K562 (cell line): ENCODE results near the gene STEAP2. TPM values are rescaled to one million over a fixed set of nuclear protein-coding genes. Genes with fewer than 3 reads are reported as not detected.

Experiments
- GABPB2 ChIP-seq: fragments of 250-450 bp; sonication (Bioruptor Pico); conservative IDR thresholded peaks from 2 replicates; pipeline ENCODE4 v1.5.1; 2021; ENCODE audit warnings: mild to moderate bottlenecking
- KLF16 ChIP-seq: IDR thresholded peaks from 2 replicates; pipeline ENCODE4 v1.6.1; 2016; ENCODE audit warnings: antibody characterized with exemption
- MCM5 ChIP-seq: fragments of 450-650 bp; IDR thresholded peaks from 2 replicates; pipeline ENCODE4 v1.6.1; 2016; ENCODE audit warnings: low read depth
- NR1H2 ChIP-seq: sonication (generic); formaldehyde crosslinking; IDR thresholded peaks from 2 replicates; pipeline ENCODE4 v1.4.0; 2020; ENCODE audit warnings: mild to moderate bottlenecking, missing genetic modification reagents
- SREBF1 ChIP-seq: fragments of 150-350 bp; IDR thresholded peaks from 2 replicates; pipeline ENCODE4 v1.6.1; 2014; ENCODE audit warnings: antibody characterized with exemption, low read depth, low read length, borderline replicate concordance
- TCF7L2 ChIP-seq: fragments of 150-350 bp; IDR thresholded peaks from 2 replicates; pipeline ENCODE4 v1.6.1; 2016; ENCODE audit warnings: low read depth, mild to moderate bottlenecking, low read length, moderate library complexity
- XRCC3 ChIP-seq: fragments of 450-650 bp; IDR thresholded peaks from 2 replicates; pipeline ENCODE4 v1.6.1; 2017; ENCODE audit warnings: mild to moderate bottlenecking, moderate library complexity
- ZNF174 ChIP-seq: fragments of 250-450 bp; sonication (Bioruptor Pico); IDR thresholded peaks from 2 replicates; pipeline ENCODE4 v1.4.0; 2020; ENCODE audit warnings: mild to moderate bottlenecking
- ZNF586 ChIP-seq: fragments of 450-650 bp; formaldehyde crosslinking; conservative IDR thresholded peaks from 2 replicates; pipeline ENCODE4 v1.4.0; 2020; ENCODE audit warnings: mild to moderate bottlenecking, moderate library complexity
- polyA plus RNA-seq, 8 experiments: library from polyadenylated mRNA; depleted of rRNA in 4 of 8; stranded (reverse) in 5 of 8; unstranded in 3 of 8; fragments of >200 nt; fragmentation: Nextera tagmentation in 2 of 8; fragmentation: Illumina TruSeq in 1 of 8; extraction: Ambion mirVana in 2 of 8; extraction: Trizol in 1 of 8; gene quantifications; 2 replicates each; pipeline versions ENCODE4 v1.2.1 to v1.2.3, GENCODE V29; 2011 to 2014; ENCODE audit warnings: inconsistent platforms in 1 of 8, missing spikeins in 1 of 8
- total RNA-seq, 7 experiments: library from RNA; depleted of rRNA in 6 of 7; stranded (reverse); fragments of >200 nt in 6 of 7; fragmentation: Illumina TruSeq in 2 of 7; extraction: Trizol in 2 of 7; gene quantifications; 2 replicates each; pipeline versions ENCODE4 v1.2.1 to v1.2.3, GENCODE V29; 2011 to 2021; ENCODE audit warnings: low replicate concordance in 1 of 7
- TF ChIP-seq, protein P1 (sequence below): fragments of 150-350 bp; IDR thresholded peaks from 2 replicates; pipeline ENCODE4 v1.6.1; 2014; ENCODE audit warnings: low read depth, mild to moderate bottlenecking, low read length, borderline replicate concordance

The STEAP2 gene
- total and polyA plus RNA-seq, 9 of the 15 experiments (the other 6 are each of a cell fraction or from before 2014, with no cell fraction given): 0.02 to 0.03 TPM; not detected in 7

- TF ChIP-seq, protein P1, sequence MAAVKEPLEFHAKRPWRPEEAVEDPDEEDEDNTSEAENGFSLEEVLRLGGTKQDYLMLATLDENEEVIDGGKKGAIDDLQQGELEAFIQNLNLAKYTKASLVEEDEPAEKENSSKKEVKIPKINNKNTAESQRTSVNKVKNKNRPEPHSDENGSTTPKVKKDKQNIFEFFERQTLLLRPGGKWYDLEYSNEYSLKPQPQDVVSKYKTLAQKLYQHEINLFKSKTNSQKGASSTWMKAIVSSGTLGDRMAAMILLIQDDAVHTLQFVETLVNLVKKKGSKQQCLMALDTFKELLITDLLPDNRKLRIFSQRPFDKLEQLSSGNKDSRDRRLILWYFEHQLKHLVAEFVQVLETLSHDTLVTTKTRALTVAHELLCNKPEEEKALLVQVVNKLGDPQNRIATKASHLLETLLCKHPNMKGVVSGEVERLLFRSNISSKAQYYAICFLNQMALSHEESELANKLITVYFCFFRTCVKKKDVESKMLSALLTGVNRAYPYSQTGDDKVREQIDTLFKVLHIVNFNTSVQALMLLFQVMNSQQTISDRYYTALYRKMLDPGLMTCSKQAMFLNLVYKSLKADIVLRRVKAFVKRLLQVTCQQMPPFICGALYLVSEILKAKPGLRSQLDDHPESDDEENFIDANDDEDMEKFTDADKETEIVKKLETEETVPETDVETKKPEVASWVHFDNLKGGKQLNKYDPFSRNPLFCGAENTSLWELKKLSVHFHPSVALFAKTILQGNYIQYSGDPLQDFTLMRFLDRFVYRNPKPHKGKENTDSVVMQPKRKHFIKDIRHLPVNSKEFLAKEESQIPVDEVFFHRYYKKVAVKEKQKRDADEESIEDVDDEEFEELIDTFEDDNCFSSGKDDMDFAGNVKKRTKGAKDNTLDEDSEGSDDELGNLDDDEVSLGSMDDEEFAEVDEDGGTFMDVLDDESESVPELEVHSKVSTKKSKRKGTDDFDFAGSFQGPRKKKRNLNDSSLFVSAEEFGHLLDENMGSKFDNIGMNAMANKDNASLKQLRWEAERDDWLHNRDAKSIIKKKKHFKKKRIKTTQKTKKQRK: no peak
- TF ChIP-seq ZNF174 (CRISPR knock-in tag): no peak
- no peak for TF ChIP-seq NR1H2 (CRISPR knock-in tag)
- no peak for TF ChIP-seq XRCC3
- TF ChIP-seq KLF16: no peak
- TF ChIP-seq GABPB2 (CRISPR knock-in tag): no peak
- no peak for TF ChIP-seq TCF7L2
- TF ChIP-seq ZNF586: no peak
- TF ChIP-seq SREBF1: no peak
- no peak for TF ChIP-seq MCM5
- TF ChIP-seq, all 486 proteins: peak for 0
Observed at GRCh38 chr7:90173127-90173844, 38.3 kb upstream of the STEAP2 start (continued).
